HepG2 (cell line): ENCODE measurements around the gene DCC. TPM values are rescaled to one million over a fixed set of nuclear protein-coding genes. Genes with fewer than 3 reads are reported as not detected.

Experiments
- ATAC-seq: fragments of 200-7000 bp; cut with Tn5 transposase; 3 replicates; pipeline ENCODE4 v1.9.1; 2020; ENCODE audit warnings: mild to moderate bottlenecking, moderate library complexity
- BruUV-seq: library from RNA; stranded (reverse); fragments of 400-500 nt; replicated peaks from 2 replicates; lab custom pipeline; 2021; lab: Mats Ljungman, UMichigan
- CTCF ChIA-PET: fragments of 300-600 bp; formaldehyde crosslinking; extraction: SDS; loops from one replicate; lab custom pipeline; 2021; ENCODE audit warnings: low total read pairs, inconsistent platforms, low intra/inter-chr PET ratio; lab: Yijun Ruan, JAX
- POLR2A ChIA-PET: fragments of 350-600 bp; sonication (Branson Sonifier 250); formaldehyde crosslinking; loops from one replicate; lab custom pipeline; 2020; ENCODE audit warnings: antibody characterized with exemption, inconsistent platforms; lab: Yijun Ruan, JAX
- DNase-seq: peaks from one replicate; pipeline ENCODE4 v3.0.0-alpha.2; 2015; ENCODE audit warnings: low spot score
- FAIRE-seq: peaks from 3 replicates; lab custom pipeline; 2011; peaks lifted over from hg19 to GRCh38; lab: Jason Lieb, UNC
- H2AFZ ChIP-seq: one replicate; pipeline ENCODE4 v1.6.1; 2011; ENCODE audit warnings: low read length, inconsistent platforms
- H3K27ac ChIP-seq: fragments of 300-600 bp; 3 replicates; pipeline ENCODE4 v1.8.0; 2011; ENCODE audit warnings: mixed run types, mild to moderate bottlenecking, mixed read lengths, low read length, inconsistent platforms; ENCODE audit not compliant: insufficient read depth; ENCODE audit errors: extremely low read length
- H3K27me3 ChIP-seq, 2 experiments: fragments of 200-600 bp in 1 of 2; 2 replicates in 1 of 2; 3 replicates in 1 of 2; pipeline versions ENCODE4 v1.6.0 to v1.8.0; 2011; ENCODE audit warnings: low read length in 2 of 2, mild to moderate bottlenecking in 2 of 2, moderate library complexity in 2 of 2, inconsistent platforms in 1 of 2; ENCODE audit not compliant: insufficient read depth in 2 of 2, control insufficient read depth in 1 of 2
- H3K36me3 ChIP-seq, 2 experiments: fragments of 200-600 bp in 1 of 2; replicated peaks in 1 of 2; 2 replicates in 1 of 2; 3 replicates in 1 of 2; pipeline versions ENCODE4 v1.5.1 to v1.8.0; 2011; ENCODE audit warnings: low read length in 2 of 2, inconsistent platforms in 1 of 2; ENCODE audit not compliant: insufficient read depth in 2 of 2, control insufficient read depth in 1 of 2
- H3K4me1 ChIP-seq: 2 replicates; pipeline ENCODE4 v1.5.1; 2012; ENCODE audit warnings: low read length, inconsistent platforms; ENCODE audit not compliant: insufficient read depth
- H3K4me2 ChIP-seq: 2 replicates; pipeline ENCODE4 v1.6.0; 2011; ENCODE audit warnings: low read depth, low read length, inconsistent platforms
- H3K4me3 ChIP-seq, 3 experiments: fragments of 200-600 bp in 1 of 3; sonication (generic), shearing (Covaris generic) in 1 of 3; replicated peaks in 1 of 3; 2 replicates each; pipeline ENCODE4 v1.5.1; 2011 to 2016; ENCODE audit warnings: low read length in 3 of 3, inconsistent platforms in 2 of 3, low read depth in 2 of 3, mild to moderate bottlenecking in 2 of 3, control low read depth in 1 of 3, mixed read lengths in 1 of 3; ENCODE audit not compliant: insufficient read depth in 1 of 3
- H3K79me2 ChIP-seq: one replicate; pipeline ENCODE4 v1.6.1; 2011; ENCODE audit warnings: low read length, inconsistent platforms; ENCODE audit not compliant: insufficient read depth
- H3K9ac ChIP-seq: 2 replicates; pipeline ENCODE4 v1.6.0; 2011; ENCODE audit warnings: mild to moderate bottlenecking, low read depth, low read length, inconsistent platforms; ENCODE audit not compliant: insufficient read depth
- H3K9me3 ChIP-seq: 2 replicates; pipeline ENCODE4 v1.5.1; 2012; ENCODE audit warnings: mild to moderate bottlenecking, low read length
- H4K20me1 ChIP-seq: 2 replicates; pipeline ENCODE4 v1.6.0; 2011; ENCODE audit warnings: inconsistent platforms, mild to moderate bottlenecking, low read length, moderate library complexity; ENCODE audit not compliant: insufficient read depth
- DNMT3B ChIP-seq: conservative IDR thresholded peaks from 2 replicates; pipeline ENCODE4 v1.6.1; 2016; ENCODE audit warnings: missing biosample characterization, control low read depth
- FOXC1 ChIP-seq: sonication (generic); formaldehyde crosslinking; IDR thresholded peaks from 2 replicates; pipeline ENCODE4 v1.8.0; 2022; ENCODE audit warnings: mild to moderate bottlenecking, missing genetic modification reagents, borderline replicate concordance
- KDM2A ChIP-seq: sonication (generic); formaldehyde crosslinking; IDR thresholded peaks from 2 replicates; pipeline ENCODE4 v1.4.0; 2020; ENCODE audit warnings: low read depth, missing genetic modification reagents, borderline replicate concordance
- NONO ChIP-seq, 2 experiments: fragments of 450-650 bp in 1 of 2; sonication (generic) in 1 of 2; formaldehyde crosslinking in 1 of 2; IDR thresholded peaks in 1 of 2; conservative IDR thresholded peaks in 1 of 2; 2 replicates each; pipeline versions ENCODE4 v1.6.1 to v1.8.0; 2017 to 2022; ENCODE audit warnings: mild to moderate bottlenecking in 1 of 2, missing genetic modification reagents in 1 of 2, moderate library complexity in 1 of 2
- RFXANK ChIP-seq: IDR thresholded peaks from 2 replicates; pipeline ENCODE4 v1.6.1; 2016
- SAFB2 ChIP-seq: sonication (generic); formaldehyde crosslinking; IDR thresholded peaks from 2 replicates; pipeline ENCODE4 v1.5.1; 2020; ENCODE audit warnings: missing genetic modification reagents, low read depth, mild to moderate bottlenecking, borderline replicate concordance
- SRY ChIP-seq: sonication (generic); formaldehyde crosslinking; IDR thresholded peaks from 2 replicates; pipeline ENCODE4 v1.8.0; 2022; ENCODE audit warnings: mild to moderate bottlenecking, missing genetic modification reagents
- ZNF34 ChIP-seq: sonication (generic); formaldehyde crosslinking; IDR thresholded peaks from 2 replicates; pipeline ENCODE4 v1.4.0; 2020; ENCODE audit warnings: mild to moderate bottlenecking, missing genetic modification reagents, borderline replicate concordance
- ZNF713 ChIP-seq: sonication (generic); formaldehyde crosslinking; IDR thresholded peaks from 2 replicates; pipeline ENCODE4 v1.4.0; 2020; ENCODE audit warnings: mild to moderate bottlenecking, missing genetic modification reagents
- in situ Hi-C: cut with HindIII; loops from 2 replicates; pipeline ENCODE4 v1.10.0; 2017; ENCODE audit warnings: low pct_unique_long_range_greater_than_20kb; ENCODE audit not compliant: extremely low pct_ligation_motif_present
- intact Hi-C: fragments of 100-400 bp; cut with micrococcal nuclease; formaldehyde crosslinking; loops from one replicate; pipeline ENCODE4 v1.10.0; 2022; ENCODE audit not compliant: unreplicated experiment
- polyA plus RNA-seq, 8 experiments: library from polyadenylated mRNA; depleted of rRNA in 3 of 8; stranded (reverse) in 7 of 8; unstranded in 1 of 8; fragments of >200 nt; fragmentation: Illumina TruSeq in 4 of 8; extraction: Trizol in 4 of 8; gene quantifications; 2 replicates each; pipeline versions ENCODE4 v1.2.1 to v1.2.3, GENCODE V29; 2011 to 2016; ENCODE audit warnings: low read depth in 4 of 8, missing spikeins in 1 of 8, mixed read lengths in 1 of 8; ENCODE audit not compliant: insufficient read depth in 1 of 8
- total RNA-seq, 5 experiments: library from RNA; depleted of rRNA; stranded (reverse); fragments of >200 nt; fragmentation: Illumina TruSeq; extraction: Trizol; gene quantifications; 2 replicates each; pipeline ENCODE4 v1.2.3, GENCODE V29; 2016; ENCODE audit warnings: low read depth in 1 of 5
- TF ChIP-seq, protein P1 (sequence below): sonication (generic); formaldehyde crosslinking; IDR thresholded peaks from 2 replicates; pipeline ENCODE4 v1.8.0; 2022; ENCODE audit warnings: mild to moderate bottlenecking, missing genetic modification reagents
- TF ChIP-seq, protein P2 (sequence below): sonication (generic); formaldehyde crosslinking; IDR thresholded peaks from 2 replicates; pipeline ENCODE4 v1.8.0; 2022; ENCODE audit warnings: missing genetic modification reagents, mild to moderate bottlenecking, borderline replicate concordance
- TF ChIP-seq, protein P3 (sequence below): sonication (generic); formaldehyde crosslinking; IDR thresholded peaks from 2 replicates; pipeline ENCODE4 v1.8.0; 2022; ENCODE audit warnings: low read depth, missing genetic modification reagents

DCC gene
- total and polyA plus RNA-seq, 2 of the 13 experiments (the other 11 are each of a cell fraction or from before 2014, with no cell fraction given) = not detected

DNA sequence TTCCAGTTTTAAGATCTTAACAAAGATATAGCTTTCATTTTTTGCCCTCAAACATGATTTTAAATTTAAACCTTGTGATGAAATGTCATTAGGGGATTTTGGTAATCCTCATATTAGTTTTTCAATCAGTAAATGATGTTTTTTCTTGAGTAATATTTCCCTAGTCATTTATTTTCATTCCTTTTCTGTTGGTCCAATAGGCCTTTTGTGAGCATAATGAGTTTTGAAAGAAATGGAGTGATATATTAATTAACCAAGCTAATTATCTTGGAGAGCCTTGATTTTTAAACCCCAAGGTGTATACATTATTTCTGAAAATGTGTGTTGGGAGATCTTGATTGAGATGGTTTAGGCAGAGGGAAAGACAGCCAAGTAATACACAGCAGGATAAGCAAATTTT lies 46.3 kb downstream of the DCC start:
- H4K20me1 ChIP-seq = no peaks in the 10 kb centered on the region
- no TSS peak for BruUV-seq
- no peaks in the 10 kb centered on the region for H3K9me3 ChIP-seq
- ChIA-PET POLR2A (no interaction called here), CTCF (no interaction called here)
- no peak overlapping the region for H3K9ac ChIP-seq
- no peak overlapping the region for H3K4me3 ChIP-seq
- intact Hi-C loops = no loop called here
- H2AFZ ChIP-seq = no peak overlapping the region
- no peaks in the 10 kb centered on the region for H3K79me2 ChIP-seq
- H3K36me3 ChIP-seq = no peaks in the 10 kb centered on the region
- no peak overlapping the region for H3K27ac ChIP-seq
- no peak overlapping the region for H3K4me2 ChIP-seq
- DNase-seq = no peak
- FAIRE-seq = no peak
- no peaks in the 10 kb centered on the region for H3K4me1 ChIP-seq
- no peak for ATAC-seq
- in situ Hi-C loops = no loop called here
- no peak for TF ChIP-seq RFXANK (CRISPR knock-in tag)
- TF ChIP-seq KDM2A = no peak
- no peak for TF ChIP-seq ZNF34
- TF ChIP-seq, protein P1, sequence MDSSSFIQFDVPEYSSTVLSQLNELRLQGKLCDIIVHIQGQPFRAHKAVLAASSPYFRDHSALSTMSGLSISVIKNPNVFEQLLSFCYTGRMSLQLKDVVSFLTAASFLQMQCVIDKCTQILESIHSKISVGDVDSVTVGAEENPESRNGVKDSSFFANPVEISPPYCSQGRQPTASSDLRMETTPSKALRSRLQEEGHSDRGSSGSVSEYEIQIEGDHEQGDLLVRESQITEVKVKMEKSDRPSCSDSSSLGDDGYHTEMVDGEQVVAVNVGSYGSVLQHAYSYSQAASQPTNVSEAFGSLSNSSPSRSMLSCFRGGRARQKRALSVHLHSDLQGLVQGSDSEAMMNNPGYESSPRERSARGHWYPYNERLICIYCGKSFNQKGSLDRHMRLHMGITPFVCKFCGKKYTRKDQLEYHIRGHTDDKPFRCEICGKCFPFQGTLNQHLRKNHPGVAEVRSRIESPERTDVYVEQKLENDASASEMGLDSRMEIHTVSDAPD (CRISPR knock-in tag) = no peak
- no peak for TF ChIP-seq NONO (IDR thresholded peaks at IDR 0.05)
- no peak for TF ChIP-seq NONO (CRISPR knock-in tag; conservative IDR thresholded peaks at IDR 0.05)
- no peak for TF ChIP-seq SRY
- TF ChIP-seq ZNF713 (CRISPR knock-in tag) = no peak
- no peak for TF ChIP-seq FOXC1 (CRISPR knock-in tag)
- no peak for TF ChIP-seq SAFB2 (CRISPR knock-in tag)
- TF ChIP-seq, protein P2, sequence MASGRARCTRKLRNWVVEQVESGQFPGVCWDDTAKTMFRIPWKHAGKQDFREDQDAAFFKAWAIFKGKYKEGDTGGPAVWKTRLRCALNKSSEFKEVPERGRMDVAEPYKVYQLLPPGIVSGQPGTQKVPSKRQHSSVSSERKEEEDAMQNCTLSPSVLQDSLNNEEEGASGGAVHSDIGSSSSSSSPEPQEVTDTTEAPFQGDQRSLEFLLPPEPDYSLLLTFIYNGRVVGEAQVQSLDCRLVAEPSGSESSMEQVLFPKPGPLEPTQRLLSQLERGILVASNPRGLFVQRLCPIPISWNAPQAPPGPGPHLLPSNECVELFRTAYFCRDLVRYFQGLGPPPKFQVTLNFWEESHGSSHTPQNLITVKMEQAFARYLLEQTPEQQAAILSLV (CRISPR knock-in tag) = no peak
- TF ChIP-seq DNMT3B (CRISPR knock-in tag) = no peak
- TF ChIP-seq, protein P3, sequence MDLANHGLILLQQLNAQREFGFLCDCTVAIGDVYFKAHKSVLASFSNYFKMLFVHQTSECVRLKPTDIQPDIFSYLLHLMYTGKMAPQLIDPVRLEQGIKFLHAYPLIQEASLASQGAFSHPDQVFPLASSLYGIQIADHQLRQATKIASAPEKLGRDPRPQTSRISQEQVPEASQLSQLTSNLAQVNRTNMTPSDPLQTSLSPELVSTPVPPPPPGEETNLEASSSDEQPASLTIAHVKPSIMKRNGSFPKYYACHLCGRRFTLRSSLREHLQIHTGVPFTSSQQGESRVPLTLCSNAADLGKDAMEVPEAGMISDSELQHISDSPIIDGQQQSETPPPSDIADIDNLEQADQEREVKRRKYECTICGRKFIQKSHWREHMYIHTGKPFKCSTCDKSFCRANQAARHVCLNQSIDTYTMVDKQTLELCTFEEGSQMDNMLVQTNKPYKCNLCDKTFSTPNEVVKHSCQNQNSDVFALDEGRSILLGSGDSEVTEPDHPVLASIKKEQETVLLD = no peak
- no peaks in the 10 kb centered on the region for H3K27me3 ChIP-seq
